Epidermal melanocyte (primary cell): Measurements from ENCODE around the gene KANK3.
"Not testable (repeated sequence)": the region's sequence is repeated elsewhere in the genome, so short reads cannot be mapped to it uniquely, and the experiment has no call there.

ENCODE experiments used
- DNase-seq: peaks from one replicate; pipeline ENCODE4 v3.0.0; 2011; ENCODE audit warnings: low spot score; ENCODE audit not compliant: insufficient read length

Gene KANK3

DNA sequence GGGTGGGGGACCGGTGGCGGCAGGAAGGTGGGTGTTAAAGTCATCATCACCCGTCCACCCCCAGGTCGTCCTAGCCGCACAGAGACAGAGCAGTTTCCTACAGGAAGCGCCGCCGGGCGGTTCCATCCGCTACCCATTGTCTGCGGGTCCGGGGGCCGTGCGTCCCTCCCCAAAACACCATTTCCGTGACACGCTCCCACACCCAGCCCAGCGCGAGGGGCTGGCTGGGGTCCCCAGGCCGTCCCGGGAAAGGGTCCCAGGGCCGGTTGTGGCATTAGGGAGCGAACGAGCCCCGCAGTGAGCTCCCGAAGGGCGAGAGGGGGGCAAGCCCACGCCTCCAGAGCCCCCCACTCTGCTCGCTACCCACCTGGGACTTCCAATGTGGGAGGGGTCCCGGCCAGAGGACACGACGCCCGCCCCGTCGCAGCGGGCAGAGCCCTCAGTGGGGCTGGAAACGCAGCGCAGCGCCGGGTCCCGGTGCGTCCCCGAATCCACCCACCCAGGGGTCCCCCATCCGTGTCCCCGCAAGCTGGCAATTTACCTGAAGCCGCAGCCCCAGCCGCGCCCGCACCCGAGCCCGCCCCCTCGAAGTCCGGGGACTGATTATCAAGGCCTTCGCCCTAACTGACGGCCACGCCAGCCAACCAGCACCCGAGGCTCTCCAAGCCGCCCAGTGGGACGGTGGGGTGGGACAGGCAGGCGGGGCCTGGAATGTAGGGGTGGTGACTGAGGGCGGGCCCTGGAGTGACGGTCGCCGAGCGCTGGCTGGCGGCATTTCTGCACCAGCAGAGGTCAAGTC is at the start of gene KANK3:
TSS of gene KANK3 (minus strand) at position 579 of the 799 bp plus-strand sequence. CDS start 5,434 bp downstream, outside the sequence.
- peak; percentile 98 for DNase-seq

DNA sequence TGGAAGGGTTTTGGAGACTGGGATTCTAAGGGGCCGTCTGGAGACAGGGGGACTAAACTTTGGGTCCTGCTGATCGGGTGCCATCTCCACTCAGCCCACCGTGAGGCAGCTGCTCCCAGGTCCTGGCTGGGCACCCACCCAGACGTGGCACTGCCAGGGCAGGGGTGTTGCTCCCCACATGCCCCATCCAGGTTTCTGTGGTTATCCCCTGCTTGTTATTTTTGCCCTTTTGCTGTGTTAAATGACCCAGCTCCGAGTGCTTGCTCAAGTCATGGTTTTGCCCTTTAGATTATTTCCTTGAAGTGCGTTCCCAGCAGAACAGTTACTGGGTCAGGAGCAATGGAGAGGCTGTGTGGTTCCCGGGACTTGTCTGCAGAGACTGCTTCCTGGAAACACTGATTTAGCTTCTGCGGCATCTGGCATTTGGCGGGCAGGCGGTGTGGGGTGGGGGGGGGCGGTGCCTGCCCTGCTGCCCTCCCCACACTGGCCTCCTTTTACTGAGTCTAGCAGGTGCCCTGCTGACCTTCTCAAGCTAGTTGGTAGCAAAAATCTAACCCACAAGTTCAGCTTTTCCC is 49.0 kb upstream of the KANK3 start:
- no peak for DNase-seq

DNA sequence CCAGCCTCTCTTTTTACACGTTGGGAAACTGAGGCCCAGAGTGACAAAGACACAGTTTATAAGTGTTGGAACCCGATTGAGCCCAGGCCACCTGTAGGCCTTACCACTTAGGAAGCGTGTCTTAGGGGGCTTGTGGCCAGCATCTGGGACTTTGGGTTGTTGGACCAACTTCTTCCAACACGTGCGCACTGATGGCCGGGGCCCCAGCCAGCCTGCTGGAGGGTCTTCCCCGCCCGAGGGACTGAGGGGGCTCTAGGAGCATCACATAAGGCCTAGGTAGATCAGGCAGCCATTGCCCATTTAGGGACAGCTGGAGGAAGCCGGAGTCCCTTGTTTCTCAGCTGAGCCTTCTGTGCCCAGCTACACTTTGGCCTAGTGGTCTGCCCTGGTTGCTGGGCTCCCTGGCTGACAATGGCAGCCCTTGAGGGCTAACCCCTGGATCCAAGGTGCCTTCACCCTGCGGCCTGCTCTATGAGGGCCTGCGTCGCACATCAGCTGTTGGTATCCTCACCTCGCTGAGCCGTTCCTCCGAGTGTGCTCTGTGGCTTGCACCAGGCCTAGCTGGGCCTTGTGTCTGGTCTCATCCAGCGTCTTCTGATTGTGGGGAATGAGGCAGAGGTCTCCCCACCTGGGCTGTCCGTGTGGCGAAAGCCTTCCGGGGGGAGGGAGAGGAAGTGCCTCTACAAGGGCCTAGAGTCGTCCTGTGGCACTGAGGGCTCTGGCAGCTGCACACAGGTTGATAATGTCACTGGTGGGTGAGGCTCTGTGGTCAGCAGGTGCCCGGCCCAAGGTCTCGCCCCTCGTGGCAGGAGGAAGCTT is 48.3 kb upstream of the KANK3 start:
- no peak for DNase-seq

DNA sequence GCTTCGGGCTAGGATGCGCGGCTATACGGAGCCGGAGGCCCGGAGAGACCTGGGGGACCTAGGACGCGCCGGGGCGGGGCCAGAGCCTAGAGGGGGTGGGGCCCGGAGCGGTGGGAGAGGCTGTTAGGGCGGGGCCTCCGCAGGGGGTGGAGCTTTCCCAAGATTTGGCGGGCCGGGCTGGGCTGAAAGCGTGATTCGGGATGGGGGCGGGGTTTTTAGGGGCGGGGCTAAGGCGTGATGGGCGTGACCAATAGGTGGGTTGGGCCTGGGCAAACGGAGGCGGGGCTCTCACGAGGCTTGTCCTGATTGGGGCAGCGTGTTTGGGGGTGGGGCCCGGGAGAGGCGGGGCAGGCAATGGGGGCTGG is 47.5 kb upstream of the KANK3 start:
- peak; percentile 77 for DNase-seq

DNA sequence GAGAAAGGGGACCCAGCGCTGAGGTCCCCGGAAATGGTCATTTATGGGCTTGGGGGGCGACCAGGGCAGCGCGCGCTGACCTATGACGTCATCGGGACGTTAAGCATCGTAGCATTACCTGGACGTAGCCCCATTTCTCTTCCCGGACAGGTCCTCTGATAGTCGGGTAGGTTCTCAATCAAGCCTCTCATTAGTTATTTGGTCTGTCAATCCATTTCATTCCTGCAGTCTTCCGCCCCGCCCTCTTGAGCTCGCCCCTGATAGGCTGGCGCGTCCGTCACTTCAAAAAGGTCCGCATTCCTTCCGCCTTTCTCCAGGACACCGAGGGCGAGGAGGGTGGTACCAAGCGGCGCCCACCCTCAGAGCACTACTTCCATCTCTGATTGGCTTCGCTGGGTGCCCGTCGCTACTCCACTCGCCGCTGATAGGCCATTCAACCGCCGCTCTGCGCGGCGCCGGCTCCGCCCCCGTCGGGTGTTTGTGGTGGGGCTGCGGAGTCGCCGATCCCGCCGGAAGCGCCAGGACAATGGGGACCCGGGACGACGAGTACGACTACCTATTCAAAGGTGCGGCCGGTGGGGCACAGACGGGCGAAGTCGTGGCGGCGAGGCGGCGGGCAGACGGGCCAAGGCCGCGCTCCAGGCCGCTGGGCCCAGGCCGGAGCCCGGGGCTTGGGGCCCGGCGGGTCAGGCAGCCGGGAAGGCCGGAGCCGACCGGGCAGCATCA is 47.0 kb upstream of the KANK3 start, which contains the start of gene RAB11B:
TSS of gene RAB11B (plus strand) at position 470 of the 726 bp plus-strand sequence. CDS start at position 527, 57 bp downstream.
- peak; percentile 98 for DNase-seq

DNA sequence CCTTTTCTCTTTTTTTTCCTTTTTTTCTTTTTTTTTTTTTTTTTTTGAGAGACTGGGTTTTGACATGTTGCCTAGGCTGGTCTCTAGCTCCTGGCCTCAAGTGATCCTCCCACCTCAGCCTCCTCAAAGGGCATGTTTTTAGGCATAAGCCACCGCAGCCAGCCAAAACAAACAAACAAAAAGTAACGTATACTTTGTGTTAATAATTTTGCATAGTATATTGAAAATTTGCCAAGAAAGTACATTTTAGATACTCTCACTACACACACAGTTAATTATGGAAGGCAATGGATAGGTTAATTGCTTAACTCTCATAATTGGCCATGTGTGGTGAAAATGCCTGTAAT is 45.5 kb upstream of the KANK3 start:
- no peak for DNase-seq

DNA sequence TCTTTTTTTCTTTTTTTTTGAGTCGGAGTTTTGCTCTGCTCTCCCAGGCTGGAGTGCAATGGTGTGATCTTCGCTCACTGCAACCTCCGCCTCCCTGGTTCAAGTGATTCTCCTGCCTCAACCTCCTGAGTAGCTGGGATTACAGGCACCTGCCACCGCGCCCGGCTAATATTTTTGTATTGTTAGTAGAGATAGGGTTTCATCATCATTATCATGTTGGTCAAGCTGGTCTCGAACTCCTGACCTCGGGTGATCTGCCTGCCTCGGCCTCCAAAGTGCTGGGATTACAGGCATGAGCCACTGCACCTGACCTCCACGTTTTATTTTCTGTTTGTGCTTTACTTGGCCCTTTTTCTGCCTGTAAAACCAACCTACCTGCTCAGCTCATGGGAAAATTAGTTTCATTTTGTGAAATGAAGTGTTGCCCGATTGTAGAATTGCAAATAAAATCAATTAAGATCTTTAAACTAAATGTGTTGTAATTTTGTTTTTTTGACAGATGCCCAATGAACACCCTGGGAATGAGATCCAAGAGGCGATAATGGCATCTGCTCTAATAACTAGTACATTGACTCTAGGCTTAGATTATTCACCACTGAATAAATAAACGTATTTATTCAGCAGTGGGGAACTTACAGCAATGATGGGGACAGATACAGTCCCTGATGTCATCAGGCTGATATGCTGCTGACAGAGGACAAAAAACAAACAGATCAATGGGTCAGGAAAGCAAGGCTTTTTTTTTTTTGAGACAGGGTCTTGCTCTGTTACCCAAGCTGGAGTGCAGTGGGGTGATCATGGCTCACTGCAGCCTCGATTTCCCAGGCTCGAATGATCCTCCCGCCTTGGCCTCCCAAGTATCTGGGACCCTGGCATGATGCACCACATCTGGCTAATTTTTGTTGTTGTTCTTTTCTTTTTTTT is 44.9 kb upstream of the KANK3 start:
- no peak for DNase-seq

DNA sequence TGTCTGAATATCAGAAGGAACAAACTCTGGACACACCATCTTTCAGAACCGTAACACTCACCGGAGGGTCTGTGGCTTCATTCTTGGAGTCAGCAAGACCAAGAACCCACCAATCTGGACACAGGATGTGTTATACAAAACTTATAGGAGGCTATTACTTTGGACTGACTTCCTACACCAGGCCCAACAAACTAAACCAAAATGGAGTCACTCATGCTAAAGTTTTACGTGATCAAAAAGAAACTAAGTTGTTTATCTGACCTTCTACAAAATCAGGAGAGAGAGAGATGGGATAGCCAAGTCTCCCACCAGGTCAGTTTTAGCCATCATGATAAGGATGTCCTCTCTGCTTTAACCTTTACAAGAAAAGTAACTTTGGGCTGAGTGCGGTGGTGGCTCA is 43.9 kb upstream of the KANK3 start:
- no peak for DNase-seq

DNA sequence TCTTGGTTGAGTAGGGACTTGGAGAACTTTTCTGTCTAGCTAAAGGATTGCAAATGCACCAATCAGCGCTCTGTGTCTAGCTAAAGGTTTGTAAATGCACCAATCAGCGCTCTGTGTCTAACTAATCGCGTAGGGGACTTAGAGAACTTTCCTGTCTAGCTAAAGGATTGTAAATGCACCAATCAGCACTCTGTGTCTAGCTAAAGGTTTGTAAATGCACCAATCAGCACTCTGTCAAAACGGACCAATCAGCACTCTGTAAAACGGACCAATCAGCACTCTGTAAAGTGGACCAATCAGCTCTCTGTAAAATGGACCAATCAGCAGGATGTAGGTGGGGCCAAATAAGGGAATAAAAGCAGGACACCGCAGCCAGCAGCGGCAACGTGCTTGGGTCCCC is 43.4 kb upstream of the KANK3 start:
- not testable (repeated sequence) for DNase-seq

DNA sequence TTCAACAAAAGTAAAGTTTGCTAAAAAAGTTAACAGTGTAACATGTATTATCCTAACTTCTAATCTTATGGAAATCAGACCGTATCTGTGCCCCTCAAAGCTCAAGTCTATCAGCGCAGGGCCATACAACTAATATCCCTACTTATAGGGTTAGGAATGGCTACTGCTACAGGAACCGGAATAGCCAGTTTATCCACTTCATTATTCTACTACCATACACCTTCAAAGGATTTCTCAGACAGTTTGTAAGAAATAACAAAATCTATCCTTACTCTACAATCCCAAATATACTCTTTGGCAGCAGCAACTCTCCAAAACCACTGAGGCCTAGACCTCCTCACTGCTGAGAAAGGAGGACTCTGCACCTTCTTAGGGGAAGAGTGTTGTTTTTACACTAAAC is 42.5 kb upstream of the KANK3 start:
- DNase-seq: not testable (repeated sequence)

DNA sequence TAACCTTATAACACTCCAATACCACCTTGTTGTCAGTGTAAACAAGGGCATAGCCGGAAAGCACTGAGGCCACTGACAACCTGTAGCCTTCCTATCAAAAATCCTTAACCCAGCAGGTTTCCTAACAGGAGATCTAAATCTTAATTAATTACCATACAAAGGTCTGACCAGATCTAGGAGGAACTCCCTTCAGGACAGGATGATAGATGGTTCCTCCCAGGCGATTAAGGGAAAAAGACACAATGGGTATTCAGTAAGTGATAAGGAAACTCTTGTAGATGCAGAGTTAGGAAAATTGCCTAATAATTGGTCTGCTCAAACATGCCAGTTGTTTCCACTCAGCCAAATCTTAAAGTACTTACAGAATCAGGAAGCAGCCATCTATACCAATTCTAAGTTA is 42.0 kb upstream of the KANK3 start:
- DNase-seq: not testable (repeated sequence)

DNA sequence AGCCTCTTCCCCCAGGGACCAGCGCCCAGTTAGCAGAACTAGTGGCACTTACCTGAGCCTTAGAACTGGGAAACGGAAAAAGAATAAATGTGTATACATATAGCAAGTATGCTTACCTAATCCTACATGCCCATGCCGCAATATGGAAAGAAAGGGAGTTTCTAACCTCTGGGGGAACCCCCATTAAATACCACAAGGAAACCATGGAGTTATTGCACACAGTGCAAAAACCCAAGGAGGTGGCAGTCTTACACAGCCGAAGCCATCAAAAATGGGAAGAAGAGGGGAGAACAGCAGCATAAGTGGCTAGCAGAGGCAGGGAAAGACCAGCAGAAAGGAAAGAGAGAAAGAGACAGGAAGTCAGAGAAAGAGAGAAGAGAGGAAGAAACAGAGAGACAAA is 41.5 kb upstream of the KANK3 start:
- DNase-seq: not testable (repeated sequence)

DNA sequence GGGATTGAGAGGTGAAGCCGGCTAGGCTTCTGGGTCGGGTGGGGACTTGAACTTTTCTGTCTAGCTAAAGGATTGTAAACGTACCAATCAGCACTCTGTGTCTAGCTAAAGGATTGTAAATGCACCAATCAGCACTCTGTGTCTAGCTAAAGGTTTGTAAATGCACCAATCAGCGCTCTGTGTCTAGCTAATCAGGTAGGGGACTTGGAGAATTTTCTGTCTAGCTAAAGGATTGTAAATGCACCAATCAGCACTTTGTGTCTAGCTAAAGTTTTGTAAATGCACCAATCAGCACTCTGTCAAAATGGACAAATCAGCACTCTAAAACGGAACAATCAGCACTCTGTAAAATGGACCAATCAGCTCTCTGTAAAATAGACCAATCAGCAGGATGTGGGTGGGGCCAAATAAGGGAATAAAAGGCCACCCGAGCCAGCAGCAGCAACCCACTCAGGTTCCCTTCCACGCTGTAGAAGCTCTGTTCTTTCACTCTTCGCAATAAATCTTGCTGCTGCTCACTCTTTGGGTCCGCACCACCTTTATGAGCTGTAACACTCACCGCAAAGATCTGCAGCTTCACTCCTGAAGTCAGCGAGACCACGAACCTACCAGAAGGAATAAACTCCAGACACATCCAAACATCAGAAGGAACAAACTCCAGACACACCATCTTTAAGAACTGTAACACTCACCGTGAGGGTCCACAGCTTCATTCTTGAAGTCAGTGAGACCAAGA is 36.3 kb upstream of the KANK3 start:
- not testable (repeated sequence) for DNase-seq

DNA sequence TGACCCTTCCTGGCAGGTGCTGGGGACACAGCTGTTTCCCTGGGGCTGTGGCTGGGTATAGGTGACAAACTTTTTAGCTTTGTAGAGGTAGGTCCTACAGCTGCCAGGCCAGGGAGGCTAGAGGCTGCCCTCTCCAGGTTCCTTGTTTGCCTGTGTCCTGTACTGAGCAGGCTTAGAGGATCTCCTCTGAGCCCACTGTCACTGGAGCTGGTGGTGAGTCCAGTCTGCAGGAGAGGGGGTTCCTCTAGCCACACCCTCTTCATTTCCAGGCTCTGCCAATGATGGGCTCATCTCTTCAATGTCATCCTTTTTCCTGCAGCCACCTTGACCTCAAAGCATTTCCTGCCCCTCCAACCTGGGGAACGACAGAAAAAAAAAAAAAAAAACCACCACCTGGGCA is 34.5 kb upstream of the KANK3 start:
- no peak for DNase-seq

DNA sequence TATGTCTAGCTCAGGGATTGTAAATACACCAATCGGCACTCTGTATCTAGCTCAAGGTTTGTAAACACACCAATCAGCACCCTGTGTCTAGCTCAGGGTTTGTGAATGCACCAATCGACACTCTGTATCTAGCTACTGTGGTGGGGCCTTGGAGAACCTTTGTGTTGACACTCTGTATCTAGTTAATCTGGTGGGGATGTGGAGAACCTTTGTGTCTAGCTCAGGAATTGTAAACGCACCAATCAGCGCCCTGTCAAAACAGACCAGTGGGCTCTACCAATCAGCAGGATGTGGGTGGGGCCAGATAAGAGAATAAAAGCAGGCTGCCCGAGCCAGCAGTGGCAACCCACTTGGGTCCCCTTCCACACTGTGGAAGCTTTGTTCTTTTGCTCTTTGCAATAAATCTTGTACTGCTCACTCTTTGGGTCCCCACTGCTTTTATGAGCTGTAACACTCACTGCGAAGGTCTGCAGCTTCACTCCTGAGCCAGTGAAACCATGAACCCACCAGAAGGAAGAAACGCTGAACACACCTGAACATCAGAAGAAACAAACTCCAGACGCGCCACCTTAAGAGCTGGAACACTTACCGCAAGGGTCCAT is 33.4 kb upstream of the KANK3 start:
- DNase-seq: not testable (repeated sequence)

DNA sequence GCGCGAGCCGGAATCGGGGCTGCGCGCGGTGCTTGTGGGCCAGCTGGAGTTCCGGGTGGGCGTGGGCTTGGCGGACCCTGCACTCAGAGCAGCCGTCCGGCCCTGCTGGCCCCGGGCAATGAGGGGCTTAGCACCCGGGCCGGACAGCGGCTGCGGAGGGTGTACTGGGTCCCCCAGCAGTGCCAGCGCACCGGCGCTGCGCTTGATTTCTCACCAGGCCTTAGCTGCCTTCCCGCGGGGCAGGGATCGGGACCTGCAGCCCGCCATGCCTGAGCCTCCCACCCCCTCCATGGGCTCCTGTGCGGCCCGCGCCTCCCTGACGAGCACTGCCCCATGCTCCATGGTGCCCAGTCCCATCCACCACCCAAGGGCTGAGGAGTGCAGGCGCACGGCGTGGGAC is 32.7 kb upstream of the KANK3 start:
- DNase-seq: not testable (repeated sequence)

DNA sequence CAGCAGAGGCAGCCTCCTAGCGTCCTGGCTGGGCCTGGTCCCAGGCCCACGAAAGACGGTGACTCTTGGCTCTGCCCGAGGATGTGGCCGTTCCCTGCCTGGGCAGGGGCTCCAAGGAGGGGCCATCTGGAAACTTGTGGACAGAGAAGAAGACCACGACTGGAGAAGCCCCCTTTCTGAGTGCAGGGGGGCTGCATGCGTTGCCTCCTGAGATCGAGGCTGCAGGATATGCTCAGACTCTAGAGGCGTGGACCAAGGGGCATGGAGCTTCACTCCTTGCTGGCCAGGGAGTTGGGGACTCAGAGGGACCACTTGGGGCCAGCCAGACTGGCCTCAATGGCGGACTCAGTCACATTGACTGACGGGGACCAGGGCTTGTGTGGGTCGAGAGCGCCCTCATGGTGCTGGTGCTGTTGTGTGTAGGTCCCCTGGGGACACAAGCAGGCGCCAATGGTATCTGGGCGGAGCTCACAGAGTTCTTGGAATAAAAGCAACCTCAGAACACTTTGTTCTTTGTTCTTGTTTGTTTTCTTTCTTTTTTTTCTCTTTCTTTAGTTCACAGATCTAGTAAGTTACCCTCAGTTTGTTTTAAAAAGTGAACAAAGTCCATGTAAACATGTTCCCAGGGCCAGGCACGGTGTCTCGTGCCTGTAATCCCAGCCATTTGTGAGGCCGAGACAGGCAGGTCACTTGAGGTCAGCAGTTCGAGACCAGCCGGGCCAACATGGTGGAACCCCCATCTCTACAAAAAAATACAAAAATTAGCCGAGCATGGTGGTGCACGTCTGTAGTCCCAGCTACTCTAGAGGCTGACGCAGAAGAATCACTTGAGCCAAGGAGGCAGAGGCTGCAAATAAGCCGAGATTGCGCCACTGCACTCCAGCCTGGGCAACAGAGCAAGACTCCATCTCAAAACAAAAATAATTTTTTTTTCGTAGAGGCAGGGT is 31.1 kb upstream of the KANK3 start:
- no peak for DNase-seq
